GM18498 (cell line): ENCODE measurements around the gene TRMT2A.

Experiments used
- ATAC-seq: cut with Tn5 transposase; IDR thresholded peaks from one replicate; pipeline ENCODE4 v1.9.1; 2021; ENCODE audit warnings: mild to moderate bottlenecking, moderate library complexity; ENCODE audit not compliant: unreplicated experiment

TRMT2A gene

GRCh38 chr22:20149257-20150250 lies 32.5 kb upstream of the TRMT2A start:
- no peak for ATAC-seq

- ATAC-seq: no peak
Observed at GRCh38 chr22:20148414-20148813, 31.4 kb upstream of the TRMT2A start.

- ATAC-seq: no peak
Observed at GRCh38 chr22:20147237-20147988, 30.4 kb upstream of the TRMT2A start.

- ATAC-seq: no peak
Observed at GRCh38 chr22:20146777-20147176, 29.8 kb upstream of the TRMT2A start.

GRCh38 chr22:20145832-20146223 lies 28.8 kb upstream of the TRMT2A start:
- no peak for ATAC-seq

- ATAC-seq: no peak
Observed at GRCh38 chr22:20145206-20145831, 28.3 kb upstream of the TRMT2A start.

GRCh38 chr22:20143883-20144665 lies 27.0 kb upstream of the TRMT2A start:
- no peak for ATAC-seq

- no peak for ATAC-seq
Observed at GRCh38 chr22:20142711-20143621, 25.9 kb upstream of the TRMT2A start.

GRCh38 chr22:20141186-20142077 lies 24.4 kb upstream of the TRMT2A start:
- no peak for ATAC-seq

GRCh38 chr22:20140521-20140964 lies 23.5 kb upstream of the TRMT2A start:
- ATAC-seq: no peak

GRCh38 chr22:20140107-20140445 lies 23.1 kb upstream of the TRMT2A start:
- ATAC-seq: no peak

- ATAC-seq: no peak
Observed at GRCh38 chr22:20139391-20140106, 22.5 kb upstream of the TRMT2A start.

- no peak for ATAC-seq
Observed at GRCh38 chr22:20138868-20139267, 21.8 kb upstream of the TRMT2A start.

GRCh38 chr22:20138417-20138738 lies 21.4 kb upstream of the TRMT2A start:
- ATAC-seq: no peak

- no peak for ATAC-seq
Observed at GRCh38 chr22:20137671-20138416, 20.8 kb upstream of the TRMT2A start.

GRCh38 chr22:20137113-20137512 lies 20.1 kb upstream of the TRMT2A start:
- ATAC-seq: no peak

GRCh38 chr22:20136603-20136873 lies 19.5 kb upstream of the TRMT2A start:
- ATAC-seq: no peak
